Keratinocyte (primary cell): ENCODE results near the gene CLBA1.

Source experiments
- CTCF ChIP-seq, 3 experiments: IDR thresholded peaks in 1 of 3; conservative IDR thresholded peaks in 1 of 3; optimal IDR thresholded peaks in 1 of 3; 2 replicates in 2 of 3; 3 replicates in 1 of 3; pipeline versions ENCODE3 to v1.5.1; 2011; ENCODE audit warnings: low read length in 3 of 3, mild to moderate bottlenecking in 3 of 3, moderate library complexity in 2 of 3, control low read depth in 1 of 3, inconsistent platforms in 1 of 3; ENCODE audit not compliant: insufficient read depth in 2 of 3; ENCODE audit errors: extremely low read depth in 1 of 3
- EZH2 ChIP-seq: IDR thresholded peaks from one replicate; pipeline ENCODE4 v1.6.1; 2012; ENCODE audit warnings: inconsistent platforms, mild to moderate bottlenecking, low read length, moderate library complexity

GRCh38 chr14:104972301-104973134 lies 13.1 kb upstream of the CLBA1 start:
- TF ChIP-seq CTCF (optimal IDR thresholded peaks at IDR 0.05 in 1 of 3, IDR thresholded peaks at IDR 0.05 in 1 of 3, conservative IDR thresholded peaks at IDR 0.05 in 1 of 3; ENCODE audit: extremely low read depth in 1 of 3, insufficient read depth in 2 of 3, low read length in 3 of 3) (peak in 2 of 3 experiments; percentile 39 to 52), EZH2 (no peak)
